Stimulated activated CD4-positive, alpha-beta T cell treated with anti-CD3 and anti-CD28 coated beads, TNF-alpha, amount 100 ng/mL, for 1 hour (primary cell): ENCODE results near the gene ARHGEF11.
"Not testable (repeated sequence)": the region's sequence is repeated elsewhere in the genome, so short reads cannot be mapped to it uniquely, and the experiment has no call there.

ENCODE experiments used
- DNase-seq, 3 donors: peaks; one replicate each; pipeline ENCODE4 v3.0.0-alpha.2; 2020; ENCODE audit warnings: low read depth in 3 of 3, low spot score in 1 of 3

ARHGEF11 gene

GRCh38 chr1:157045250-157046218 lies at the start of gene ARHGEF11:
Gene ARHGEF11, minus strand, starts transcription at chr1:157045742. Its CDS starts 1,412 bp downstream, at chr1:157044330.
- peak in 1 of 3 donors; percentile 7 for DNase-seq

GRCh38 chr1:157095091-157095490 lies 49.5 kb upstream of the ARHGEF11 start:
- no peak for DNase-seq

GRCh38 chr1:157092831-157093230 lies 47.3 kb upstream of the ARHGEF11 start:
- DNase-seq: no peak

- DNase-seq: no peak
Measured at GRCh38 chr1:157091668-157092273, 46.2 kb upstream of the ARHGEF11 start.

GRCh38 chr1:157091186-157091585 lies 45.6 kb upstream of the ARHGEF11 start:
- no peak for DNase-seq

- no peak for DNase-seq
Measured at GRCh38 chr1:157090771-157091170, 45.2 kb upstream of the ARHGEF11 start.

- DNase-seq: peak; percentile 58 to 83 (median 76)
Measured at GRCh38 chr1:157090196-157090647, 44.7 kb upstream of the ARHGEF11 start.

GRCh38 chr1:157089789-157090188 lies 44.2 kb upstream of the ARHGEF11 start:
- DNase-seq: no peak

GRCh38 chr1:157088607-157089006 lies 43.1 kb upstream of the ARHGEF11 start:
- DNase-seq: no peak

GRCh38 chr1:157087030-157087429 lies 41.5 kb upstream of the ARHGEF11 start:
- no peak for DNase-seq

GRCh38 chr1:157086299-157086698 lies 40.8 kb upstream of the ARHGEF11 start:
- DNase-seq: no peak

- no peak for DNase-seq
Measured at GRCh38 chr1:157085421-157085820, 39.9 kb upstream of the ARHGEF11 start.

- DNase-seq: no peak
Measured at GRCh38 chr1:157084720-157085119, 39.2 kb upstream of the ARHGEF11 start.

GRCh38 chr1:157081707-157082106 lies 36.2 kb upstream of the ARHGEF11 start:
- DNase-seq: no peak

- DNase-seq: no peak
Measured at GRCh38 chr1:157080714-157081113, 35.2 kb upstream of the ARHGEF11 start.

GRCh38 chr1:157077394-157077793 lies 31.9 kb upstream of the ARHGEF11 start:
- DNase-seq: no peak

- peak in 1 of 3 donors; percentile 3 for DNase-seq
Measured at GRCh38 chr1:157073944-157074685, 28.6 kb upstream of the ARHGEF11 start.

GRCh38 chr1:157069601-157070000 lies 24.1 kb upstream of the ARHGEF11 start:
- DNase-seq: no peak

GRCh38 chr1:157059241-157059640 lies 13.7 kb upstream of the ARHGEF11 start:
- DNase-seq: not testable (repeated sequence)

- DNase-seq: no peak
Measured at GRCh38 chr1:157056269-157056668, 10.7 kb upstream of the ARHGEF11 start.

GRCh38 chr1:157055729-157056128 lies 10.2 kb upstream of the ARHGEF11 start:
- not testable (repeated sequence) for DNase-seq
